ENCODE data around the gene MYOF.
"Not testable (repeated sequence)": the region's sequence is repeated elsewhere in the genome, so short reads cannot be mapped to it uniquely, and the experiment has no call there.

Gene MYOF

DNA sequence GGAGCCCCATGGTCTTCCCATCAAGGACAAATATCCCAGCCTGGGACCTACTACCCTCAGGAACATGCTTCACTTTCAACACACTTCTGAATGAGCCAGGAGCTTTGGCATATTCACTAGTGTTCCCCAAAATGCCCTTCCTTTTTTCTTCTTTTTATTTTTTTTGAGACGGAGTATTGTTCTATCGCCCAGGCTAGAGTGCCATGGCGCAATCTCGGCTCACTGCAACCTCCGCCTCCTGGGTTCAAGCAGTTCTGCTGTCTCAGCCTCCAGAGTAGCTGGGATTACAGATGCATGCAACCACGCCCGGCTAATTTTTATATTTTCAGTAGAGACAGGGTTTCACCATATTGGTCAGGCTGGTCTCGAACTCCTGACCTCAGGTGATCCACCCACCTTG, 63.1 kb downstream of the MYOF start:
- DNase-seq = not testable (repeated sequence)

DNA sequence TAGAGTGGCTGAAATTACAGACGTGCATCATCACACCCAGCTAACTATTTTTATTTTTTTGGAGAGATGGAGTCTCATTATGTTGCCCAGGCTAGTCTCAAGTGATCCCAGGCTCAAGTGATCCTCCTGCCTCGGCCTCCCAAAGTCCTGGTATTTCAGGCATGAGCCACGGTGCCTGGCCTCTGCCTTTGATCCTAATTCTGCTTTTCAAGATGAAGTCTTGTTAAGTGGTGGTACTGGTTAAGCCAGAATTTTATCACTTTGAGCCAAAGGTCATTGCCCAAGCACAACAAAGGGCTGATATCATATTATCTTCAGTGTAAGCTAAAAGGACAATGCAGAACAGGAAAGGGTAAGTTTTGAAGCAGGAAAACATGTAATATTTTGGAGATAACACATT, 64.2 kb downstream of the MYOF start:
- no peak for DNase-seq

DNA sequence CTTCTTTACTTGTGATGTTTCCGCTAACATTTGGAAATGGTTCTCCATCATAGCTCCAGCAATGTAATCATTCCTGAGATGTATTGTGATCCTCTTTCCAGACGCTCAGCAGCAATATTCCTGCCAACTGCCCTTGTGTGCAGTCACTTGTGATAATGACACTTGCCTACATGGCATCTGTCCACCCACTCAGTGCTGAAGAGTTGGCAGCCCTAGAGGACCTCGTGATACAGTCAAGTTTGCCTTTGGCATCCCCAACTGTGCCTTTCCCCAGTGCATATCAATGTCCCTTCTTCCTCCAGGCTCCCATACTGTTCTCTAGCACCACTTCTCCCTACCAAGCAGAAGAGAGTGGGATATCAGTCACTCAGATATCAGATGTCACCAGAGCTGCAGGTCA, 64.9 kb downstream of the MYOF start:
- no peak for DNase-seq

DNA sequence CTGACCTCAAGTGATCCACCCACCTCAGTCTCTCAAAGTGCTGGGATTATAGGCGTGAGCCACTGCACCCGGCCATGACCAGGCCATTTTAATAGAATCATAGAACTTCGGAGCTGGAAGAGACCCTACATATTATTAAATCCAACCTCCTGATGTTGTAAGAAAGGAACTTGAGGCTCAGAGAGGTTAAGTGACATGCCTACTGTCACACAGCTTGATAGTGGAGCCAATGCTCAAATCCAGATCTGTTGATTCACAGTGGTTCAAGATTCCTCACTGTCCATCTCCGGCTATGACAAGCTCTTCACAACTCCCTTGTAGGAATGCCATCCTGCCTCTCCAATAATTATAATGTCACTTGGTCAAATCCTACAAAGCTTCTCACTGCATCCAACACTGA, 65.3 kb downstream of the MYOF start:
- no peak for DNase-seq

DNA sequence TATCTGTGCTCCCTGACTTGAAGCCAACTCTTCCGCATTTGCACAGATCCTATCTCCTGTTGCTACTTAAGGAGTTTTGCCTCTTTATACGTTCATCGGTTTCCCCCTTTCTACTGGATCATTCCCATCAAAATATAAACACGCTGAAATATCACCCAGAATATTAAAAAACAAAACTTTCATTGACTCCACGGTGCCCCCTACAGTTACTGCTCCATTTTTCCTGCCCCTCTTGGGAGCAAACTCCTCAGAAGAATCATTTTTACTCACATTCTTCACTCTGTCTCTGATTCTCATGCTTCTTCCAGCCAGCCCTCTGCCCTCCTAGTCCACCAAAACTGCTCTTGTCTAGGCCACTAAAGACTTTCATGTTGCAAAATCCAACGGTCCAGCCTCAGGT, 66.4 kb downstream of the MYOF start:
- no peak for DNase-seq

DNA sequence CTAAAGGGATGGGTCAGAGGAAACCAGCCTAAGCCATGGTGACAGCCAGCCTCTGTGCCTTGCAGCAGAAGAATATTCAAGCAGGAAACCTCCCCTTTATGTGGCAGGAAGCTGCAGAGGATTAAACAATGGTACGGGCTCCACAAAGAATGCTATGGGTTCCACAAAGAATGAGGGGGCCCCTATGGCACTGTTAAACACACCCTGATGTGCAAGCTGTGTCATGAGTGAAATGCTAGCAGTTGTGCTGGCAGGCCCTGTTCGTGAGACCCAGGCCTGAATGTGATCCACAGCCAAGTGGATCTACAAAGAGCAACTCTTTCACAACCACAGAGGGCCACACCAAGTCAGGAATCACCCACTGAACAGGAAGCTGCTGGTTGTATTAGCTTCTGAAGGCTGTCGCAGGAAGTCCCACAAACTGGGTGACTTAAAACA, 68.9 kb downstream of the MYOF start:
- DNase-seq = peak; percentile 34 to 46

DNA sequence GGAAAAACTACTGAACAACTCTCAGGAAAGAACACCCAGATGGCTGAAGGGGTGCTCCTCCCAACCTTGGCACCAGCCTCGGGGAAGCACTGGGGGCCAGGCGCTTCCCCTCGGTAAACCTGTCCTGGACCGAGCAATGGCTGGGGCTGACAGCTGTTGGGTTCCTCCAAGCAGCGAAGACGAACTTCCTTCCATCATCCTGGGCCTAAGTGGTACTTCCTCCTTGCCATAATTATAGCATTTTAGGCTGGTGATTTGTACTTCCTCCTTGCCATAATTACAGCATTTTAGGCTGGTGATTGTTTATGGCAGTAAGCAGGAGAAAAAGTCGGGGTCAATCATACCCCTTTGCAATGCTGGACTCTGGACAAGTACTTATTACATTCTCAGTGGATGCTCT, 69.3 kb downstream of the MYOF start:
- DNase-seq = peak in 1 of 2 donors; percentile 21

DNA sequence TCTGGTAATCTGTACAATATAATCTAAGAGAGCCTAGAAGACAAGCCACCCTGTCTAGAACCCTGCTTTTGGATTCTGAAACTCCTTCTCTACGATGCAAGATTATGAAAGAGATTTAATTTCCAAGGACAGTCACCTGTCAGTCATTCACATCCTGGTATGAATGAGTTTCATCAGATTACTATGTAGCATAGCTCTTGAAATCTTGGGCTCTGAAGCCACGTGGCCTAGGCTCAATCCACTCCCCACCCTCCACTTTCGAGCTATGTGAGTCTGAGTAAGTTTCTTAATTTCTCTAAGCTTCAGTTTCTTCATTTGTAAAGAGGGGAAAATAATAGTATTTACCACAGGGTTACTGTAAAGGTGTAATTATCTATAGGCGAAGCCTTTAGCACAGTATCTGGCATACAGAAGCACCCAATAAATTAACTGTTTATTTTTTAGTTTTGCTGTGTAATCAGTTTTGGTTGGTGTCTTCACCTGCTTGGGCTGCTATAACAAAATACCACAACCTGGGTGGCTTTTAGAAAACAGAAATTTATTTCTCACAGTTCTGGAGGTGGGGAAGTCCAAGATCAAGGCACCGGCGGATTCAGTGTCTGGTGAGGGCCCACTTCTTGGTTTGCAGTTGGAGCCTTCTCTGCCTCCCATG, 71.3 kb downstream of the MYOF start:
- no peak for DNase-seq

DNA sequence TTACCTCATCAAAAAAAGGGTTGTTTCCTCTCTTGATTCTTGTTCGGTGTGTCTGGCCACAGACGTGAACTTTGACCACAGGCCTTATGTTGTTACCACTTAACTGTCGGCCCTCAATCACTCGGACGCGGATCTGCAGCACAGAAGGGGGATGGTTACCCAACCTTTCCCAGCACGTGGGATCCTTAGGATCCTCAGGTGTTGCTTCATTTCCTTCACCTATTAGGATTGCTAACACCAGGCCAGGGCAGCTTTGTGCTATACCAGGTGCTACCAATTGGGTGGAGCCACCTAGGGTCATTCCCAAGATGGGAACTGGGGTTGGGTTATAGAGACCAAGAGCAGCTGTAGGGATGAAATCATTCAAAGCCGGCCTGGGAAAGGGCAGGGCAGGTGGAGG, 73.4 kb downstream of the MYOF start:
- DNase-seq = no peak

DNA sequence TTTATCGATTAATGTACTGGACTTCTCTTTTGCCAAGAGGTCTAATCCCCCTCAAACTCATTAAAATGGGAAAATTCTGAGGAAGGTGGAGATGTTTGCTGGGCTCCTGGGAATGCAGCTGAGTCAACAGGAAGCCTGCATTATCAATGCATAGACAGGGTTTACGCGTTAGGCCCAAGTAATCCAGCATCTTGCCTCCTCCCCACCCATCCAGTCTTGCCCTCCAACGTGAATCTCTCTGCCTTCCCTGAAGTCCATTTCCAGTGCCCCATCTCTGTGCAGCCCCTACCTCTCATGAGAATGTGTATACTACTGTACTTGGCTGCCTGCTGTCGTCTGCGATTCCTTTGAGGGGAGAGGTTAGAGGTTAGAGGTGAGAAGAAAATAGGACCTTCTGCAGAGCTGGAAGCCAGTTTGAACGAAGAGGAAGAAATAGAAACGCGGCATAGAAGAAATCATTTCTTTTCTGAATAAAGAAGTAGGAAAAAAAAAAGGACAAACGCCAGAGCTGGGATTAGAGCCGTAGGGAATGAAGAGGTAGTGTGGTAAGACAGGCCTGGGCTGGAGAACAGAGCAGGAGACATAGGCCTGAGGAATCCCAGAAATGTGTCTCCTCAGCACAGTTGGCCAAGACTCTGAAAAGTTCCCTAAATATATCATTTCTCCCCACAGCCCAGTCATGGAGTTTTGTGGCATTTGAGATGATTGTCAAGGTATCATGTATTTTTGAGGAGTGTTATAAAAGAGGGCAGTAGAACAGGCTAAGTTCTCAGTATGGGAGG, 75.6 kb downstream of the MYOF start:
- DNase-seq = no peak

DNA sequence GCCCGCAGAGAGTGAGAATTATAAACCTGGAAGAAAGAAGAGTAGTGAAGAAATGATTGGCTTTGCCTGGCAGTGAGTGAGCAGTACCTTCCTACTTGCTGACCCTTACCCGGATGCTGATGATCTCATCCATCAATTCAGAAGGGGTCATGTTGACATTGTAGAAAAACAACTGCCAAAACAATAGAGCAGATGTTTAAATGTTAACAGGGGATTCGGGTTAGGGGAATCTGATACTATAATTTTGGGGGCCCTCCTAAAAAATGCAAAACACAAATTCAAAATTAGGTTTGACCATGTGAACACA, 78.1 kb downstream of the MYOF start:
- DNase-seq = no peak

DNA sequence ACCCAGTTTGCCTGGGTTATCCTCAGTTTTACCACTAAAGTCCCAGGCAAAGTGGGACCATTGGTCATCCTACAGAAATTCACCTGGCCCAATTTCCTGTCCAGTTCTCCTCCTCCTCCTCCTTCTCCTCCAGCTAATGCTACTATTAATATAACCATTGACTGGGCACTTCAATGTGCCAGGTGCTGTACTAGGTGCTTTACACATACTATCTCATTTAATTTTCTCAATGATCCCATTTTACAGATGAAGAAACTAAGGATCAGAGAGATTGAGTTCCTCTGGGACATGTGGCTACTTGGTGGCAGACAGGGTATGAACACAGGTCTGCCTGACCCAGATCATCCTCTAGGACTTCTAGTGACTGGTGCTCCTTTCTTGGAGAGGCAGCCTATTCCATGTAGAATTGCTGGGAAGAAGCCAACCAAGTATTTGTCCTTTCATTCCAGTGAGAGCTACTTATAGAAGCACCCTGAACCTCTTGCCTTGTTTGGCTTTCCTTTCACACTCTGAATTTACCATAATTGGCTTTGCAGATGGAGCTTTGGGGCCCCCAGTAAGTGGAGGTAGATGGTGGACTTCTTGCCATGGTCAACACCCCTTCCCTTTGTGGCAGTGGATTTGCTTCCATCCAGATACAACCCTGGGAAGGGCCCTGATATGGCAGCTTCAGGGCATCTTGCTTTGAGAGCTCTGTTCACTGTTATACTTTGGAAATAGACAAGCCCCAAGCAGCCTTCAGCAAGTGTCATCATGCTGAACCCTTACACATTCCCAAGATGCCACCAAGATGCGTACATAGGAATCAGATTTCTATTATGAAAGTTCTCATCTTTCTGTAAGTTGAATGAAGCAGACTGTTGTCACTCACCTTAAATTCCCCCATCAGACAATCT, 78.7 kb downstream of the MYOF start:
- no peak for DNase-seq

DNA sequence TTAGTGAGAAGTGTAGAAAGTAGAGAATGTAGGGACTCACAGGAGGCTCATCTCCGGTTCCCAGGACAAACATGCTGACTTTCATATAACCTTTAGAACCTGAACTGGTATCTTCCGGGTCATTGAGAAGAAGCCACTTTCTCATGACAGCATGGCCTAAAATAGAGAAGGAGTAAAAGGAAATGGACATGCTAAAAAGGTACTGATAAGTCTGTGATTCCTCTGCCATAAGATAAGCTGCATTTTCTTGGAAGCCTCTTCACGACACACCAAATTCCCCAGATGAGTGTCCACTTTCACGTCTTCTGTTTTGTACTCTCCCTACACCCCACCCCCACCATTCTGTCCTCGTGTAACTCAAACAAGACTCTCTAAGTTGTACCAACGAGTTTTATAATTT, 79.9 kb downstream of the MYOF start:
- no peak for DNase-seq

DNA sequence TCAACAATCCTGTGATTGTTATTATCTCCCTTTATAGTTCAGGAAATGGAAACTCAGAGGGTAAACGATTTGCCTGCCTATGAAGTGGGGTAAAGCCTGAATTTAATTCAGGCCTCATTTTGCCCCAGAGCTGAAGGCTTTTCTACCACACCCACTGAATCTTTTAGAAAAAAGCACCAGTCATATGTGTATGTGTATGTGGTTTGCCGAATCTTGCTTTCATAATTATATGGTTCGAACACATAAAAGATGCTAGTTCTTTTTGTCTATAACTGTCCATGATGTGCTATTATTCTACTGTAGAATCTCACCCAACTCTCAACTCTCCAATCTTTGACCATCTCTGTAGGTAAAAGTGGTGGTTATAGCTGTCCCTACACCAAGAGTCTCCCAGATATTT, 83.6 kb downstream of the MYOF start:
- DNase-seq = no peak

DNA sequence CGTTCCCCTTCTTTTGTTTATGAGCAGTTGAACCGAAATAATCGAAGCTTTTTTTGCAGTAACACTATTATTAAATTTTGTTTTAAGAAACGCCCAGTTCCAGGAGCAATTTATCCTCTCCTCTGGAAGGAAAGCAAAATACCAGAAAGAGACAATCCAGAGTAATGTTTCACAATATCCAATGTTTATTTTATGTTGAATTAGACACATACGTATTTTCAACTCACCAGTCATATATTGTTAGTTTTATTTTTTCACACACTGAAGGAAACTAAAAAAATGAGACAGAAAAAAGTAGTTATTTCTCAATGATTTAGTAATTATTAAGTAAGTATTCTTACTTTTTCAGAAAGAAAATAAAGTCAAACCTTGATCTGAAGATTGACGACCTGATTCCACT, 85.1 kb downstream of the MYOF start:
- no peak for DNase-seq

DNA sequence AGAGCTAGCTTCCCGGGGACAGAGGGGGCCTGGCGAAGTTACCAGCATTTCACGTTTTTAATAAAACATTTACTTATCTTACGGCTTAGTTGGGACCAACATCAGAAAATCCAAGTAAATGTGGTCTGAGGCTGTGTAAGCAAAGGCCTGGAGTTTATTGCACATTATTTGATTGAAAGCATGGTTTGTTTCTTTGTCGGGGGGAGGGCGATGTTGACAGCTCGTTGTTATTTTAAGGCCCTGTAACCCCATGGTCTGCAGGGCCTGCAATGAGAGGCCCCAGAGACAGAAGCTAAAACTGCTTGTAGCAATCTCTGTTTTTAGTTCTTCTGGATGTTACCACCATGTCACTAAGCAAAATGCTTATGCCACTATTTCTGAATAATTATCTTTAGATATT, 88.9 kb downstream of the MYOF start:
- DNase-seq = no peak

DNA sequence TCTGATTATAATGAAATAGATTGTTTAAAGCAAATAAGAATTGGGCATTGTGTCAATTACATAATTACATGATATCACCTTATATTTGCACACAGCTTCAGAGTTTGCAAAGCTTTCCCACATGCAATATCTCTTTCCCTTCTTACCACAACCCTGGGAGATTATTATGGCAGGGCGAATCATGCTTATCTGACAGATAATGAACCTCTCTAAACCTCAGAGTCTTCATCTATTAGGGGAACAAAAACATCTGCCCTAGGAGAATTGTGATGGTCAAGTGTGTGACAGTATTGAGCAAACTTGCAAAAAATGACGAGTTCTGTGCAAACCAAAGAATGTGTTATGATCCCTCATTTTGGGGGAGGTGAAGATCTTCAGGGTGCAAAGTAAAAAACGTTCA, 90.0 kb downstream of the MYOF start:
- no peak for DNase-seq

DNA sequence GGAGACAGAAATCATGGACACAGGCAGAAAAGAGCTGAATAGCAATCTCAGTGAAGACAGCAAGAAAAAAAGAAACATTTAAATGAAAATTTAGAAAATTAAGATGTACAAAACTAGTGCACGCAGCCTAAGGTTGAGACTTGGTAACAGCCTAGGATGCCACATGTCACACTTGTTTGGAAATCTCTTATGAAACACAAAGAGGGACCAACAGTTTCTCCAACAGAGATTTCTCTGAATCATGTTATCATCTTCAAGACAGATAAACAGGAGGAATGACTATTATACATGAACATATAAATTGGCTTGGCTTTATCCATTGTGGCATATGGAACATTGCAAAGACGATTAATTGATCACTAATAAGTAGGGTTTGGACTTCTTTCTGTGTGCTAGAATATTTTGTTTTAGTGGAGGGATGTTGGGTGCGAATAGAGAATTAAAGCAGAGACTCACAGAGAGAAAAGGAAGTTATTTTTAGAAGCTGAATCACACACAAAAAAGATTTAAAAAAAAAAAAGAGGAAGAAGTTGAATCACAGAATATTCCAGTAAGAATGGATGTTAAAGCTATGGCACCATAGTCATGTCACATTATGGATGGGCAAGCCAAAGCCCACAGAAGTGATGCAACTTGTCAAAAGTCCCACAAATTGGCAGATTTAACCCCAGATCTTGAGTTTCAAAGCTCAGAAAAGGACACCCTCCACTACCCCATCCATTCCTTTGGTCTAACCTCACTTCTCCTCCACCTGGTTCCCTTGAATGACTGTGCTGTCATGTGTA, 91.6 kb downstream of the MYOF start:
- peak in 1 of 2 donors; percentile 8 for DNase-seq

DNA sequence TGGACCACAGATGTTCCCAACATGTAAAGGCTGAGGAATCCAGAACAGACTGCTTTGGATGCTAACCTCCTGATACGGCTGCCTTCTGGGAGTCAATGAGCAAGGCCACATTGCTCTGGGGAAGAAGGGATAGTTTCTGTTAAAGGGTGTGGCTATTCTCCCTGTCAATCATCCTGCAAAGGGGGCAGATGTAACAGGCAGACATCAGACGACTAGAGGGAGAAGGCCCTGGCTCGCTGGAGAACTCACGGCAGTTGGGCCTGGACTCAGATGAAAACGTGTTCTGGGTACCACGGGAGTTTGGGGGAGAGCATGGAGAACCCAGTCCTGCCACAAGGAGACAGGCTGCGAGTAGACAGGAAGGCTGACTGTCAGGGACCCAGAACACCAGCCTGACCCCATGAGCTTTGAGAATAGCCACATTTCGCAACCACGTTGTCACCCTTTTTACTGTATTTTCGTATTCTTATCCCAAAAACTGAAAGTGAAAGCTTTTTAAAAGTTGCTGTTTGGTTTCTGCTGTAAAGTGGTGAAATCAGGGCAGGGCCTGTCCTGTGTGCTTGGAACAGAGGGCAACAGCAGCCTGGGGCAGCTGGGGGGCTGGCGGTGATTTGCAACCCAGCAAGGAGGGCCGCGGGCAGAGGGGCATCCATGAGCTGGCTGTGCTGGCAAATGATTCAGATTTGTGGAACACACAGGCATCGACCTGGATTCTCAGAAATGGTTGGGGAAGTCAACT, 95.3 kb downstream of the MYOF start:
- DNase-seq = peak; percentile 6 to 48

DNA sequence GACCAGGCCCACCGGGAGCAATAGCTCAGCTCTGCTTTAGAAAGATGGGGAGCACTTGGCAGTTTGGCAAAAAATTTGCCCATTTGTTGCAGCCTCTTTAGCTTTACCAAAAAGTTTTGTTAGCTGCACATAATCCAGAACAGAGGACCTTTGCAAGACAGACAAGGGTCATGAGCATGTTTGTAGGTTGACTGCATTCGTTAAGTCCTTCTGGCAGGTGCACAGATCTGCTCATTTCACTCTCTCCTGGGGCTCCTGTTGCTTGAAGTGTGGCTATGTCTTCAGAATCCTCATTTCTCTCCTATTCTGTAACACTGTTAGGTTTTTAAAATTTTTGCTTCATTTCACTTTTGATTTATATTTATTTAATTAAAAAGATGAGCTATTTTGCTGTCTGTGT, 96.8 kb downstream of the MYOF start:
- DNase-seq = no peak

DNA sequence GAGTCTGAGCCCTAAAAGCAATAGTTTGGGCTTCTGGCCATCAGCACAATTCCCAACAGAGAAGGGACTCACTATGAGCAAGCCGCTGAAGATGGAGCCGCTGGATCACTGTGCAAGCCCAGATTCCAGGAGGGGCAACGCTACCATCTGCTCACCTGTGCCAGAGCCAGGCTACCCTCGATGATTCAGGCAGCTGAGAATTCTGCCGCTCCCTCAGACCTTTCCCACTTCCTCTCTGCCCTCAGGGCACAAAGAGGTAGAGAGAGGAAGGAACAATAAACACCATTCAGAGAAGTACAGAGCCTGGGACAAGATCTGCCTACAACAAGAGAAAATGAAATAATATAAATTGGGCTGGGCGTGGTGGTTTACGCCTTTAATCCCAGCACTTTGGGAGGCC, 98.1 kb downstream of the MYOF start:
- no peak for DNase-seq

DNA sequence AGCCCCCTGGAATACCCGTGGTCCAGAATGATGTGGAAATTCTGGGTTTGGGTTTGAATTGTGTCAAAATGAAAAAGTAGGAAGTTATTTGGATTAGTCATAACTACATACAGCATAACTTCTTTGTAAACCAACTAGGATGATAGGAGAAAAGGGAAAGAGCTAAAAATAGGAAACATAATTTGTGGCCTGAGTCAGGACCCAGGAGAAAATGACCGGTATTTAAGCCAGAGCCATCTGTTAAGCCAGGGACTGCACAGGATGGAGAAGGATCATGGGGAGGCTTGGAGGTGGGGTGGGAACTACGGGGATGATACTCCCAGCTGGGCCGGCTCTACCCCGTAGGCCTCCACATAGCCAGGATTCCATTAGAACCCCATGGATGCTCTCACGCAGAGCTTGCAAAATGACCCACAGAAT, 98.6 kb downstream of the MYOF start:
- no peak for DNase-seq

All from CD4-positive, alpha-beta T cell treated with Interleukin-1 beta for 1 hour (primary cell).